HTR-8/SVneo (cell line): Measurements from ENCODE around the gene RASGRF1.

Experiments
- DNase-seq: peaks from one replicate; pipeline ENCODE4 v3.0.0; 2011; ENCODE audit warnings: low spot score, mixed read lengths; ENCODE audit not compliant: insufficient read length
- FAIRE-seq: peaks from 2 replicates; lab custom pipeline; 2011; peaks lifted over from hg19 to GRCh38; lab: Jason Lieb, UNC

RASGRF1 gene

DNA sequence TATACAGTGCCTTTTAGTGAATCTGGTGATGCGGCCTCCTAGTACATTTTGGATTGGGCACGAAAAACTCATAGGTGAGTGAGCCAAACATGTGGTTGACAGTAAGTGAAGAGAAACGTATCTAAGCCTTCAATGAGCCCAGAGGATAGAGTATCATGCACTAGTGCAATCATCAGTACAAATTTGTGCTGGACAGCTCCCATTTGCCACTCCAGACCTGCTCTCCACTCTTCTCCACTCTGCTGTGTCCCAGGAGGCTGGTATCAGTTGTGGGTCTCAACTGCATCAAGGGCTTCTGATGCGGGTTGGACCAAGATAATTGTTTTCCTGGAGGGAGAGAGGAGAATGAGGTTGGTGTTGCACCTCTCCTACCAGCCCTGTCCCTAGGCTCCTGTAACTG is 9.1 kb upstream of the RASGRF1 start:
- no peak for DNase-seq
- FAIRE-seq: no peak

DNA sequence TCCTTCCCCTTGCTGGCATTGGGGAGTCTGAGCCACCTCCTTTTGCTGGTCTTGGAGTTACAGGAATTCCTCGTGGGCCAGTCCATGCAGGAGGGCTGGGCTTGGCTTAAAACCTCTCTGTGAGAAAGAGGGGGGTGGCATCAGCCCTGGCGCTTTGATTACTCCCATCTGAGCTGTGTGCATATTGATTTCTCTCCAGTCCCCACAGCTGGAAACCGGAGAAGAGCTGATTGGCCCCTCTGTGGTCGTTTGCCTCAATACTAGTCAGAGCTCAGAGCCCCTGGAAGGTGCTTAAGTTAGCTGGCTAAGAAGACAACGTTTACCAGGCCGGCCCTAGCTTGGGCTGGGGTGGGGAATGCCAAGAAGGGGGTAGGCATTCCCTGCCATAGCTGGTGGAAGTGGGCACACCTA is 4.0 kb upstream of the RASGRF1 start:
- DNase-seq: no peak
- no peak for FAIRE-seq

DNA sequence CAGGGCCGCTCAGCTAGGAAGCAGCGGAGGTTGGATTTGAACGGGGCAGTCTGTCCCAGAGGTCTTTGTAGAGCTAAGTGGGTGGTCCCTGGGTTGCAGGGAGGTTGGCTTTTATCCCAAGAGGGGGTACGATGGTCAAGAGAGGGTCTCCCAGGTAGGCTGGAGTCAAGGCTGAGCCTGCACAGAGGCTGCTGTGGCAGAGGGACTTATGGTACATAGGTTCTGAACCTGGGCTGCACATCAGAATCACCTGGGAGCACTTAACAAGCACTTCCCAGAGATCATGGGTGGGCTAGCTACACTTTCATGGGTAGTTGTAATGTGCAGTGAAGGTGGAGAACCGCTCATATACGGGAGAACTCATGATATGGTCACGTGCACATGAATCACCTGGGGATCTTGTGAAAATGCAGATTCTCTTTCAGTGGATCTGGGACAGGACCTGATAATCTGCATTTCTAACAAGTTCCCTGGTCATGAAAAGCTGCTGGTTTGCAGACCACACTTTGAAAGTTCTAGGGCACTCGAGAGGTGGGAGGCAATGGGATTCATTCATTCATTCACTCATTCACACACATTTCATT is 2.9 kb upstream of the RASGRF1 start:
- no peak for DNase-seq
- no peak for FAIRE-seq

DNA sequence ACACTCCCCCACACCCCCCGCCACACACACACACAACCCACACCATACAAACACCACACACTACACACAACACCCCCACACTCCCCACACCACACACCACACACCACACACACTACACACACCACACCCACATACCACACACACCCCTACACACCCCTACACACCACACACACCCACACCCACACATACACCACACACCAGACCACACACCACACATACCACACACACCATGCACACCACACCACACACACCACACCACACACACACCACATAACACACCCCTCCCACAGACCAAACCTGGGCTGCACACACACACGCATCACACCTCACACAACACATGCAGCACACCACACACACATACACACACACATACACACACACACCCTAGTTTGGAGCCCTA is 1.8 kb upstream of the RASGRF1 start:
- no peak for DNase-seq
- FAIRE-seq: peak; percentile 99

DNA sequence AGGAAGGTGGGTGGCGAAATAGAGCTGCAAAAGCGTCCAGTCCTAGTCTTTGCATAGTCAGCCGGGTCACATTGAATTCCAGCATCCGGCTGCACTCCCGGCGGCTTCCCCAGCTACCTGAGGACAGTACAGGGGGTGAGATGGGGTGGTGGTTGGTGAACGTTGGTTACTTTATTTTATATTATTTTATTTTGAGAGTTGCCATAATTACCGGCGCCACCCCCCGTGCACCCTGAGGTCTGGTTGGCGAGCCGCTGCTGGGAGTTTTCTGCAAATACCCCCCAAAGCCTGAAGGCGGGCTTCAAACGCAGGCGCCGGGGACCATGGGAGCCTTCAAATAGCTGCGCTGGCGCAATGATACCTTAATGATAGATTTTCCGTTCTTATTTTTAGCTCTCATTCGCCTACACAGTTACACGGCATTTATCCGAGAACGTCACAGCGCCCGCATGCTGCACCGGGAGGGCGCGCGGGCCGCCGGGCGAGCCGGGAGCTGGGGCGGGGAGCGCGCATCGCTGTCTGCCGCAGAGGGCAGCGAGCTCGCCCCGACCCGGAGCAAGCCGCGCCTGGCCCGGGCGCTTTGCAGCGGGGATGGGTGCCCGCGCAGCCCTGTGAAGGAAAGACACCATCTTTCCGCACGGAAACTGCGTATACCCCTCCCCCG is 756 bp upstream of the RASGRF1 start:
- DNase-seq (no peak), FAIRE-seq (no peak)

DNA sequence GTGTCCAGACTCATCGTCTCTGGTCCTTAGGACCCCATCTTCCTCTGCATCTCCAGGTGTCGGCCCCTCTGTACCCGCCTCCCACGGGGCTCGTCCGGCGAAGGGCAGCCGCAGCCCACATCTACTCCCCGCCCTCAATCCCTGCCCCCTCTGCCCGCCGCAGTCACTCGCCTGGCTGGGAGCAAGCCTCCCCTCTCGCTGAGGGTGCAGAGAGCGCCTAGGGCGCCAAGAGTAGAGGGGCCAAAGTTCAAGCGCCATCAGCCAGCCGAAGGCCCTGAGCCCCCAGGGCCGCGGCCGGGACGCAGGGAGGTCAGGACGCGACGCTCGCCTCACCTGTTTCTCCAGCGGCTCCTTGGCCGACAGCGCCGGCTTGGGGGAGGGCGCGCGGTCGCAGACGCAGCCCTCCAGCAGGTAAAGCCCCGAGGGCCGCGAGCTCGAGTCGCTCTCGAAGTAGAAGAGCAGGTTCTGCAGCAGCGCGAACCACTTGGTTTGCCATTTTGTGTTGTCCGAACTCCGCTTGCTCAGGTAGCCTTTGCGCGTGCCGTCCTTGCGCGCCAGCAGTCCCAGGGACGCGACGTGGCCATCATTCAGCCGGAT is 592 bp downstream of the RASGRF1 start:
- DNase-seq: no peak

DNA sequence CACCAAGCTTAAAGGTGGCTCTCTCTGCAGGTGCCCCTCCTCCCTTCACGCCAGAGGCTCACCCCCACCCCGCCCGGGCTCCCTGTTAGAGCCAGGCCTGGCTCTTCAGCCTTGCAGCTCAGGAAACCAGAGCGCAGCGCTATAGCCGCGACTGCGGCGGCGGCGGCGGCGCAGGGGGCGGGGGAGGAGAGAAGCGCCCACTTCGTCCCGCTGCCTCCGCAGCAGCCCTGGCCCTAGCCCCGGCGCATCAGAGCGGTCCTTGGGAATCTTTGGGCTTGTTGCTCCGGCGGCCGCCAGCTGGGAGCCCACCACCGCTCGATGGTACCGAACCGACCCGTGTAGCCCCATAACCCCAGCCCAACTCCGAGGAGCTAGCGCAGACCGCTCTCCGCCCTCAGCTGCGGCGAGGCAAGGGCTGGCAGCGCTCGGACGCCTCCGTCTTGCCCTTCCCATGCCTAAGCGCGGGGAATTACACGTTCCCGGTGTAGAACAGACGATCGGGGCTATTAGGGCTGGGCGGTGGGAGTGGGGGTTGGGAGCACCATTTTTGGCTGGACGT is 1.2 kb downstream of the RASGRF1 start:
- DNase-seq (no peak), FAIRE-seq (no peak)

More for the DNA sequence above, 592 bp downstream of the RASGRF1 start:
- FAIRE-seq: no peak

DNA sequence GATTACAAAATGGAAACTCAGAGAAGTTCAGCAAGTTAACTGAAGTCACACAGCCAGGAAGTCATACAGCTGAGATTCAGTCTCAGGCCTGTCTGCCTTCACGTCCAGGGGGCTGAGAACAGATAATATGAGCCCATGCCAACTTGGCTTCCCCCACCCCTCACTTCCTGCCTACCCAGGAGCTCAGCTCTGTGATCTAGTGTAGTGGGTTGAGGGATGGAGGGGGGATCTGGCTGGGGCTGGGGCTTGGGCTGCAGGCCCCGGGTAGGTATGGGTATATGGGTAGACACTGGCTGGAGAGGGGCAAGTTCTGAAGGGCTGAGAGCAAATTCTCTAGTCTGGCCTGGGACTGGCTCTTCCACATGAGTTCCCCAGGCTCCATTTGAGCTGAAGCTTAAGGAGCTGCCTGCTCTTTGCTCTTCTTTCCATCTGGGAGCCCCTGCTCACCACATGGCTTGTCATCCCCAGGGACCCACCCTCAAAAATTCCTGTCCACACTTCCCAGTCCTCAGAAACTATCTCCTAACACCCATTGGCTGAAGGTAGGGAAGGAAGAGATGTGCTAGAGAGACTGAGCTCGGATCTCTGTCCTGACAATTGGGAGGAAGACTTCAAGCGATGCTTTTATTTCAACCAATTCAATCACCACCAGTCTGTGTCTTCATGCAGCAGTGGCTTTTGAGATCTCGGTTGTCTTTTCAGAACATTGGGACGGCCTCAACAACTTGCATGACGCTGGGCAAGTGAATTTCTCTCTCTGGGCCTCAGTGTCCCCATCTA is 2.0 kb downstream of the RASGRF1 start:
- DNase-seq (no peak), FAIRE-seq (no peak)

DNA sequence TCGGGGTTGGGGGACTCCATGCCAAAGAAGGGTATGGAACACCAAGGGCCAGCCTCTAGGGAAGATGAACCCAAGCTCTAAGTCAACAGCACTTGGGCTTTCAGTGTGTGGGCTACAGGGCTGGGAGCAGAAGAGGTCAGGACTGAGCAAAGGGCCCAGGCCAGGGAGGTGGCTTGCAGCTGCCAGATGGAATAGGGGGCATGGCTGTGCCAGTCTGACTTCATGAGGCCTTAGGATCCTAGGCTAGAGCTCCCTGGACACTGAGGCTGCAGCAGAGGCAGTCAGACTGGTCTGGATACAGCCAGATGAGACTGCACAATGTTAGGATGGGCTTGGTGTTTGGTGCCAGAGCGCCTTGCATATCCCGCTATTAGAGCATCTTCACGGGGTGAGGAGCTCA is 3.8 kb downstream of the RASGRF1 start:
- FAIRE-seq: no peak

DNA sequence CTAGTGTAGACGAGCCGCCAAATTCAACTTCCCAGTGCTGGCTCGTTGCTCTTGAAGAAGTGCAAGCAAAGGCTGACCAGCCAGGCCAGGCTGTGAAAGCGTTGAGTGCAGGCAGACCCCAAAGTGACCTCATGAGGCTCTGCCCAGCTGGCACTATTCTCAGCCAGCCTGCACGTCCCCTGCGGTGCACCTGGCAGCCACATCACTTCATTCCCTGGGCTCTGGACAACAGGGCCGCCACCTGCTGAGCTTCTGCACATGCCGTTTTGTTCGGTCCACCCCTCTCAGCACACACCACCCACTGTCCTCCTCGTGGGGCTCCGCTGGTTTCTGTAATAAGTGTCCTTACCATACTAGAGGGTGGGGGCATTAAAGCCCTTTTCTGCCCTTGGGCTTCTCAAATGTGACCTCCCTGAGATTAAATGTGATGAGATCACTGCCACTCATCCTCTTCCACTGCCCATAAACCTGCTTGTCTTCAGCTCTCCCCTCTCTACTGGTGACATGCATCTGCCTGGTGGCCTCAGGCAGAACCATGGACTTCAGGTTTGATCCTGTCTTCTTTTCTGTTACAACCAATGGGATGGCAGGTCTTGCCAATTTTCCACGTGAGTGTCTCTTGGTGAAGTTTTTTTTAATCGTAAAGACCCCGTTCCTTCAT is 6.1 kb downstream of the RASGRF1 start:
- no peak for FAIRE-seq
- no peak for DNase-seq

More for the DNA sequence above, 3.8 kb downstream of the RASGRF1 start:
- DNase-seq: no peak

DNA sequence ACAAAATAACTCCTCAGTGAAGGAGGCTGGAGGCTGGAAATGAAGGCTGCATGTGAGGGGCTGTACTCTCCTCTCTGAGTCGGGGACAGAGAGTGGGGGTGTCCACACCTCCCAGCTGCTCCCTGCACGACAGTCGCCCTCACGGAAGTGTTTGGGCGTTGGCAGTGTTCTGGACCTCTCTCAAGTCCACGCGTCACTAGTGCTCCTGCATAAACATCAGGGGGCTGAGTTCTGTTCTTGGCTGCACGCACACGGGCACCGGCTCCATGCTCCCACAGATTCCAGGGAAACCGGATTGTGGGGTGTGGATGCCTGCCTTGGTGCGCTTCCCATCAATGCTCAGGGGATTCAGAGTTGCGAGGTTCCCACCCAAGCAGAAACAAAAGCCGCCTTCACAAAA is 7.4 kb downstream of the RASGRF1 start:
- no peak for FAIRE-seq
- DNase-seq: no peak

DNA sequence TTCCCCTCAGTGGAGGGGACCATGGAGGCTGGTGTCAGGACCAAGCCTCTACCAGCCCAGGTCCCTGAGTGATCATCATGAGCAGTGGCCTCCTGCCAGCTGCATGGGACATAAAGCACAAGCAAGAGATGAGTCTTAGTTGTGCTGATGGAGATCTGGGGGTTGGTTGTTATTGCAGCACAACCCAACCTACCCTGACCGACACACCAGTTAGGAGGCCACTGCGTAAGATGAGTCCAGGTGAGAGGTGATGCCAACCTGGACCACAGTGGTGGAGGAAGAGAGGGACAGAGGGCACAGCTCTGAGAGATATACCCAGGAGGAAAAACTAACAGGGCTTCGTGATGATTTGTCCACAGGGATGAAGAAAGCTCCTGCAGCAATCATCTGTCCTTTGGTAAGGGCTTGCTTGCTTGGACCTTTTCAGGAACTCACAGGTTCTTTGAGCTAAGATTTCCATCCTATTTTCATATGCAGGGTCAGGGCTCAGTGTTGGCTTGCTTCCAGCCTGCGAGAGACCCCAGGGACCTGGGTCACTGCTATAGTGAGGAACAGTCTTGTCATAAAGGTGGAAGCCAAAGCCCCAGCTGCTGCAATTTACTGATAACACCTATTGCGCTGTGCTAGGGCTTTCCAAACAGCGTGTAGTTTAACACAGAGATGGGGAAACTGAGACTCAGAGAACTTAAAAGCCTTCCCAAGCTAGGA is 8.1 kb downstream of the RASGRF1 start:
- DNase-seq (no peak), FAIRE-seq (no peak)

DNA sequence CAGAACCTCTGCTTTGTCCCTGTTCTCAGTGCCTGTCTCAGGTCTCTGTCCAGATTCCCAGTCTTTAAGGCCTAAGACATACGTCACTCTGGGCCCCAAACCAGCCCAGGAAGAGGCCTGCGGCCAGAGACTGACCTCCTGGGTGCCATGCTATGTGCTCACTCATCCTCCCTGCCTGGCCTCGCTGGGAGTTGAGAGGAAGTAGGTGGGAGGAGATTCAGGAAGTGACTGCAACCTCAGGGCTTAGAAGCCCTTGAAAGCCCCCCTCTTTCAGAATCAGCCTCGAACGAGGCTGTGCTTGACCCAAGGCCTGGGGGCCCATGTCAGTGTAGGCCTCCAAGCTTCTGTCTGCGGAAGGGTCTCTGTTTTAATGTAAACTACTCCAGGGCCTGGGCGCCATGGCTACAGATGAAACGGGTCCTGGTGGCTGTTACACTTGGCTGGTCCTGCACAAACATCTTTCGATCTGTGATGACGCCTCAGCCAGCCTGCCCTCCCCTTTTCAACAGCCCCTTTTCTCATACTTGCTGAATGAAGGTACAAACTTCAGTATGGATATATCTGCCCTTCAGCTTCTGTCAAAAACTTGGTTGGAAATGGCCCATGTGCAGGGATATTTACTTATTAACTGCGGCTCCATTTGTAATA is 11.7 kb downstream of the RASGRF1 start:
- FAIRE-seq (no peak), DNase-seq (no peak)

DNA sequence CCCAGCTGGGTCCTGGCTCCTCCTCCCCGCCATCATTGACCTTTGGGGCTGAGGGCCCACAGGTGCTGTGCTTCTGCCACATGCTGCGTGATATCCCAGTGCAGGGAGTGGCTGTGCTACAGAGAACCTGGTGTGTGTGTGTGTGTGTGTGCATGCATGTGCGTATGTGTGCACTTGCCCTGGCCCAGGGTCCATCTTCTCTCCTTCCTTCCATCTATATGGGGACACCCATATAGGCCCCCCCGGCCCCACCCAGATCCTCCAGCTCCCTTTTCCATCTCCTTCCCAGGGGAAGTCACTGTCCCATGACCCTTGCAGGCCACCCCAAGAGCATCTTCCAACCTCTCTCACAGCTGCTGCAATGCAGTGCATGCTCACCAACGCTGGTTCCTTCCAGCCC is 12.6 kb downstream of the RASGRF1 start:
- FAIRE-seq (no peak), DNase-seq (no peak)

DNA sequence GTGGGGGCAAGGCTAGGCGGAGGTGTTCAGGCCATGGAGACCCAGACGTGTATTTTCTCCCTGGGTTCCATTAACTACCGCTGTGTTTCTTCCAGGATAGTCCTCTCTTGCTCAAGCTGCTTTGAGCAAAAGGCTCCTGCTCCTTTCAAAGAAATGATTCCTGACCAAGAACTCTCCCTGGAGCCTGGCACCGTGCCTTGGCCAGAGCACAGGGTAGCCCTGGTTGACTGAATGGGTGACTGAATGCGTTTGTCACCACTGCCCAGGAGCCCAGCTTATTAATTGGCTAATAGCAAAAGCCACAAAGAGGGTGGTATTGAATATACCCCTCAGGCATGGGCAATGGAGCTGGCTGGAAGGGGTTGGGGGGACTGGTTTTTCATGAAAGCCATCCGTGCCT is 13.9 kb downstream of the RASGRF1 start:
- no peak for FAIRE-seq
- no peak for DNase-seq

DNA sequence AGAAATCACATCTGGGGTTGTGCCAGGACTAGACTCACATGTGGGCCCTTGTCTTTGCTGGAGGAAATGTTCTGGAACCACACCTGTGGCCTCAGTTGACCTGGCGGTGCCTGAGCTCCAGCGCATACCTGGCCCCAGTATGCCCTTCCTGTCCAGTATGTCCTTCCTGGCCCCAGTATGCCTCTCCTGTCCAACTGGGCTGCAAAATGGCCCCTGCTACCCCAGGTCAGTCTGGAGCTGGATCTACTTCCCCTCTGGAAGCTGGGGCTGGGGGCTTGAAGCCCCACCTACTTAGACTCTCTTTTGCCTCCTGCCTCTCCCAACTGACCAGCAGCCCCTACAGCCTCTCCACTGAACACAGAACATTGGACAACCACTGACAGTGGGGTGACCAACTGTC is 15.3 kb downstream of the RASGRF1 start:
- no peak for FAIRE-seq
- no peak for DNase-seq

DNA sequence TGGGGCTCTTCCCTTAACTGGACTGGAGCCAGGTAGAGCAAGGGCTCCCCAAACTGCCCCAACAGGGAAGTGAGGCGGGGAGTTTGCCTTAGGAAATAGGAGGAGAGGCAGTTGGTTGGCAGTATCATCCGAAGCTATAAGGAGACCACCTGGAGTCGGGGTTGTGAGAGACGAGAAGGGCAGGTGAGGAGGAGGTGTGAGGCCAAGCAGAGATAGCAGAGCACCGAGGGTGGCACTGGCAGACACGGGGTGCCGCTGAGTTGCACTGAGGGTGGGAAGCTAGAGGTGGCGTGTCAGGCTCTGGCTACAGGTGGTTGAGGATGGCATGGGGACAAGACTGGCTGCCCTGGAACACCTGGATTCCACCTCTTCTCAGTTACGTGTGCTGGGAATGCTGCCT is 17.2 kb downstream of the RASGRF1 start:
- no peak for DNase-seq
- no peak for FAIRE-seq

DNA sequence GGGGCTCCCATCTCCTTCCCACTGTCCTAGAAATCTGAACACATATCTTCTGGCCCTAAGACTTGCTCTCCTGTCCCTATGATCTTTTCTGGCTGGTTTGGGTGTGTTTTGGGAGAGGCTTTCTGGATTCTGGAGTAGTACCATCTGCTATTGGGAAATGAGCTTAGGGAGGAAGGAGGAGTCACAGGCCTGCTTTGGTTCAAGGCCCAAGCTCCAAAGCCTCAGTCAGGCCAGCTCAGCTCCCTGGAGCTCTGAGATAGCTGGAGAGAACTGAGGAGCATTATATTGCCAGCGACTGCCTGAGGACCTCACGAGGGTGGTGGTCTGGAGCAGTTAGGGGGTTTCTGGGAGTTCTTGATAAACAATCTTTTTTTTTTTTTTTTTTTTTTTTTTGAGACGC is 18.7 kb downstream of the RASGRF1 start:
- no peak for FAIRE-seq
- no peak for DNase-seq

DNA sequence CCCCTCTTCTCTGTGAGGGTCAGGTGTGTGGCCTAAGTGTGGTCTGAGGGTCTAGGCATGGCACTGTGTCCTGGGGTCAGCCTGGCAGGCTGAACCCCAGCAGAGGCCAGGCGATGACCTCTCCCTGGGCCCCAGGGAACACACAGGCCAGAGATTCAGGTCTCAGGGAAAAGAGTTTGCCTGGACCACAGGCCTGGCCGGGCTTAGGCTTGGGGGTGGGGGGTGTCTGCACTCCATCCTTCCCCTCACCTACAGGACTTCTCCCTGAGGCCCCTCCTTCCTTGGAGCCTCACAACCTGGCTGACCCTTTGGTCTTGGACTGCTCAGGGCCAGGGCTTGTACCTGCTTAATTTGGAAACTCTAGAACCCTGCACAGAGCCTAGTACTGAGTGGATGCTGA is 21.8 kb downstream of the RASGRF1 start:
- FAIRE-seq: no peak
- DNase-seq: no peak
